Retina (tissue), 1 donor: ENCODE measurements around the gene RAB14.
A peak's percentile ranks its signal among the peaks of the same experiment; 100 is the strongest.

ENCODE experiments used
- DNase-seq: peaks from one replicate; pipeline ENCODE4 v3.0.0-alpha.2; 2016

RAB14 gene

DNA sequence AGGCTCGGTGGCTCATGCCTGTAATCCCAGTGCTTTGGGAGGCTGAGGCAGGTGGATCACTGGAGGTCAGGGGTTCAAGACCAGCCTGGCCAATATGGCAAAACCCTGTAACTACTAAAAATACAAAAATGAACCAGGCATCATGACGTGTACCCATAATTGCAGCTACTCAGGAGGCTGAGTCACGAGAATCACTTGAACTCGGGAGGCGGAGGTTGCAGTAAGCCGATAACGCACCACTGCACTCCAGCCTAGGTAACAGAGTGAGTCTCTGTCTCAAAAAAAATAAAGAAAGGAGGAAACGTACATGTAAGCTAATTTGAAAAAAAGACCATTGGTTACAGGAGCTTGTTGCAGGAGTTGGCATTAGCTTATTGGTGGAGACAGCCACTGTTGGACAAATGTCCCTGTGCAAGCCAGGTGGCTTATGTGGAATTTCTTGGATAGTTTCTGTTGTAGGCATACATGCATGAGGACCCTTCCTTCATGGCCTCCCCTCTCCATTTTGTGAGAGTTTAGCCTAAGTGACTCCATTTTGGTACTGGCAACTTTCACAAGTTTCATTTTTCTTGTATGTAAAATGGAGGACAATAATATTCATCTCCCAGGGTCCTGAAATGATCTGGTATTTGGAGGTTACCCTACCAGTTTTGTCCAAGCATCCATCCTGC lies 16.8 kb upstream of the RAB14 start:
- DNase-seq, result no peak

DNA sequence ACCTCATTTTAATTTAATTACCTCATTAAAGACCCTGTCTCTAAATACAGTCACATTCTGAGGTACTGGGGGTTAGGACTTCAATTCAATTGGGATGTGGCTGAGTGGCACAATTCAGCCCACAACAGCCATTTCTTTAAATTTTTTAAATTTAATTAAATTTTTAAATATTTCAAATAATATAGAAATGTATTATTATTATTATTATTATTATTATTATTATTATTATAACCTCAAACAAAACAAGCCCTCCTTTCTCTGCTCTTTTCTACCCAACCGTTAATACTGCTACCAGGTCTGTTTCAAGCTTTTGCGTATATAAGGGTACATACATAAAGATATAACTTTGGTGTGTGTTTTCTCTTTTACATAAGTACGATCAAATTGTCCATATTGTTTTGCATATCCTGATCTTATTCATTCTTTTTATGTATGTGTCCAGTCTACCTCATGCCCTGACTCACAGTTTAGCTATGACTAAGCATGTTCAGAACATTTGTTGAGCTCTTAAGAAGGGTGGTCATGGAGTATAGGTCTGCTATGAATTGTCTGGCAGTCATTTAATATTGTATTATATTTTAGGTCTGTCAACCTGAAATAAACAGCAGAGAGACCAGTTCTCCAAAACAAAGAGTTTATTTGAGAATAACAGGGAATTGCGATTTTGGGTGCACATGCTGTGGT lies 16.1 kb upstream of the RAB14 start:
- no peak for DNase-seq

DNA sequence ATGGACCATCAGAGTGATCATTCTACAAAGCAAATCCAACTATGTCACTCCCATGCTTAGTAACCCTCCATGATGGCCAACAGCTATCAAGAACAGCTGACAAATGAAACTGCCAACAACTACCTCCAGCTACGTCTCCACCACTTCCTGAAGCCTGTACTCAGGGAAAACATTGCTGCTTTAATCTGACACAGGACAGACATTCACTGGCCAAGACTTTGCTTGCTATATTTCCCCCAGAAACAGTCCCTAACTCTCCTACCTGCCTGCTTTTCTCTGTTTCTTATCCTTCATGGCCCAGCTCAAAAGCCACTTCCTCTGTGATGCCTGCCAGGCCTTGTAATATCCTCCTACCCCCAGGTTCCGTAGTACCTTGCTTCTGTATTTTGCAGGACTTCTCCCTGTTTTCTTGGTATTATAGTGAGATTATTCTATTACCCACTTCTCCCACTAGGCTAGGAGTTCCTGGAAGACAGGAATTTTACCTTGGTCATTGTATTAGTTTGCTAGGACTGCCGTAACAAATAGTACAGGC lies 14.7 kb upstream of the RAB14 start:
- DNase-seq, result no peak

DNA sequence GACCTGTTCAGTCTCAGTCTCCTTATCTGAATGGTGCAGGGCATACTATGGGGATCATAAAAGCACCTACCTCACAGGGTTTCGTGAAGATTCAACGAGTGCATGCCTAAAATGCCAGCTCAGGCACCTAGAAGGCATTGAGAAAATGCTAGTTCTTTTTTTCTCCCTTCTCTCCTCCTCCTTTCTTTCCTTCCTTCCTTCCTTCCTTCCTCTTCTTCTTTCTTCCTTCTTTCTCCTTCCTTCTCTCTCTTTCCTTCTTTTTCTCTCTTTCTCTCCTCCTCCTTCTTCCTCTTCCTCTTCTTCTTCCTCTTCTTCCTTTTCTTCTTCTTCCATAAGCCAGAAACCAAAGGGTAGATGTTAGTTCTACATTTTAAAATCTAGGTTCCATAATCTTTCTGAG lies 12.3 kb upstream of the RAB14 start:
- no peak for DNase-seq

DNA sequence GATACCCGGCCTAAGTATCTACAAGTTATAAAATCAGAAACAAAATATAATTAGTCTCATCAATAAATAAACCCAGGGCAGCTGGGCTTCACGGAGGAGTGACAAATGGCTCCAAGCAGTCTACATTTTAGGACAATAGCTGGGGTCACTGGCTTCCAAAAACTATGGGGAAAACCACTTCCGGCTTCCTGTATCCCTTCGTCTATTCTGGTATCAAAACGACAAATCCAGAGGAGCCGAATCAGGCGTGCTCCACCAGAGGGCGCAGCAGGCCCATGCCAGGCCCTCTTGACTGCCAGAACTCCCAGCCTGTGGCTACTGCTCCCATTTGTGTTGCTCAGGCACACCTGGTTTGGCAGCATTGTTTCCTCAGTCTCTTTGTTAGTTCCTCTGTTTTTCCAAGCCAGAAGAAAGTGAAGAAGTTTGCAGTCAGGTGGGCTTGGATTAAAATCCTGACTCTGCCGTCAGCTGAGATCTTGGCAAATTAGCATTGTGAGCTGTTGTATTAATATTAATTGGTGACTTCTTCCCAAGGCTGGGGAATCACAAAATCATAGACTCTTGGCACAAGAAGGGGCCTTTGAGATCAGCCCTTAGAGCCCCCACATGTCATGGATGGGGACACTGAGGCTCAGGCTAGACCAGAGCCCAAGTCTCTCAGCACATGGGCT lies 11.6 kb upstream of the RAB14 start:
- peak; percentile 90 for DNase-seq

DNA sequence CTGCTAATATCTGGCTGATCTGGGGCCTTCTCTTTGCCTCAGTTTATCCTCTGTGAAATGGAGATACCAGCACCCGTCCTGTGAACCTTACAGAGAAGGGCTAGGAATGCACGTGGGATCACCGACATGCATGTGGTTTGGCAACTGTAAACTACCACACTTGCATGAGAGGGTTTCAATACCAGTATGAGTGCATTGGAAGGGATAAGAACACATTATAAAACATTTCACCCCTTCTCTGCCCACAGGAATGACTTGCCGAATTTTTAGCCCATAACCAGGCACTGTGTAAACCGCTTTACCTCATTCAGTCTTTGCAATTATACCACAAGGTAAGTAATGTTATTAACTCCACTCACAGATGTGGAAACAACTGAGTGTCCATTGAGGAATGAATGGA lies 8.9 kb upstream of the RAB14 start:
- DNase-seq, result no peak

DNA sequence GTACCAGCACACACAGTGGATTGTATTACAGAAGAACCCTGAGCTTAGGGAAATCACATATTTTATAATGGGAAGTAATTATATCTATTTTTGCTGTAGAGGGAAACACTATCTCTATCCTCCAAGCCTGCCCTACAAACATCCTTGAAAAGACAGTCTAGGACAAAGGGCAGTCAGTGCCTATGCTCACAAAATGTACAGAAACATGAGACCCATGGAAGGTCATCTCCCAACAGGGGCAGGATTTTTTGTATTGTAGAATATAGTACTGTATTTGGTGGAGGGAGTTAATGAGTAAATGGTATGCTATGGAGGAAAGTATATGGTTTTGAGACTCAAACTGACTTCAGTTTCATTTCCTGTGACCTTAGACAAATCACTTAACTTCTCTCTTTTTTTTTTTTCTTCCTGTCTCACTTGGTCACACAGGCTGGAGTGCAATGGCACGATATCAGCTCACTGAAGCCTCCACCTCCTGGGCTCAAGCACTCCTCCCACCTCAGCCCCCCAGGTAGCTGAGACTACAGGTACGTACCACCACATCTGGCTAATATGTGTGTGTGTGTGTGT lies 5.8 kb upstream of the RAB14 start:
- no peak for DNase-seq

DNA sequence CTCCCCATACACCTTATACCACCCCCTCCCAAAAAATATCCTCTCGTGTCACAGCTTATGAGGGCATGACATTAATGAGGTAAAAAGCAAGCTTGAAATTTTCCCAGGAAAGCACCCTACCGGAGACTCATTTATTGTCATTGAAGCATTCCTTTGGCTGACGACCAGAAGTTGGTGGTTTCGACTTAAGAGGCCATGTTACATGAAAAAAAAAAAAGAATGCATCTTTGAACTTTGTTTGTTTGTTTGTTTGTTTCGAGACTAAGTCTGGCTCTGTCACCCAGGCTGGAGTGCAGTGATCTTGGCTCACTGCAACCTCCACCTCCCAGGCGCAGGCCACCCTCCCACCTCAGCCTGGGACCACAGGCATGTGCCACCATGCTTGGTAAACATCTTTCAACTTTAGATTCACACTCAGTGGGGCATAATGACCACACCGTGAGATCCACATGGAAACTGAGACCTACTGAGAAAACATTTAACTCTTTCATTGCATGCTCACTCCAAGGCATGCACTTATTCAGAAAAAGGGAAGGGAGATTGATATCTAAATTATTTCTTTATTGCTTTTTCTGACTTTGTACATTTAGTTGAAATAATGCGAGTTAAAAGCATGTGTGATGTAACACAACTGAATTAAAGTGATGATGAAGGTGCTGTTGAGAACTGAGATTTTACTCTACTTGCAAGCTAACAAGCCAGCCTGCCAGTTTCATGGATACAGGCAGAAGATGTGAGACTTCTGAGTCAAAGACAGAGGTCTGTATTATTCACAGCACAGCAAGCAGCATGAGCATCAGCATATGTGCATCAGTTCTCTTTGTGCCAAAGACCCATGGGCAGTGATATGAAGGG lies 5.1 kb upstream of the RAB14 start:
- no peak for DNase-seq

DNA sequence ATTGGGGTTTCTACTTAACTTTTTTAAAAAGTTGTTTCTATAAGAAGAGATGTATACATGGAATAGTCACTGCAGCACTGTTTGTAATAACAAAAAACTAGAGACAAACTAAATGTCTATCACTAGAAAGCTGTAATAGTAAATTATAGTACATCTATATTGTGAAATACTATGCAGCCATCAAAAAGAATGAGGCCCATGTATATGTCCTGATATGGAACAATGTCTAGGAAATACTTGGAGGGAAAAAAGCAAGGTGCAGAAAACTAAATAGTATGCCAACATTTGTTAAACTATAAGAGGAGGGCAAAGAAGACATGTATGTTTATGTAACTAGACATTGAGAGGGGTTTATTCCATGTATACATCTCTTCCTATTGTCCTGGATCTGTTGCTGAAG lies 2.9 kb upstream of the RAB14 start:
- DNase-seq, result no peak

DNA sequence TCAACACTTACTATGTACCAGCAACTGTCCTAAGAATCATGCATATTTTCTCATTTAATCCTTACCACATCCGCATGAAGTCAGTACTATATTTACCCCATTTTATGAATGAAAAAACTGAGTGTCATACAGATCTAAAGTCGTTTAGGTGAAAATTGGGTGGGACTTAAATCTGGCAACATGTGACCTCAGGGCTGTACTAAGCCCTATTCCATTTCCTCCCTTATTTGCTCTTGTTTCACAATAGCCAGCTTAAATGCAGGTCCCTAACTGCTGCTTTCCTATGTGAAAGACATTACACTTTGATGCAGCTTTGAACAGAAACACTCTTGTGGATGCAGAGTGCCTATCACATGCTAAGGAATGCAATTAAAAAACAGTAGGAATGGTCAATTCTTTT lies 2.5 kb upstream of the RAB14 start:
- DNase-seq, result no peak

DNA sequence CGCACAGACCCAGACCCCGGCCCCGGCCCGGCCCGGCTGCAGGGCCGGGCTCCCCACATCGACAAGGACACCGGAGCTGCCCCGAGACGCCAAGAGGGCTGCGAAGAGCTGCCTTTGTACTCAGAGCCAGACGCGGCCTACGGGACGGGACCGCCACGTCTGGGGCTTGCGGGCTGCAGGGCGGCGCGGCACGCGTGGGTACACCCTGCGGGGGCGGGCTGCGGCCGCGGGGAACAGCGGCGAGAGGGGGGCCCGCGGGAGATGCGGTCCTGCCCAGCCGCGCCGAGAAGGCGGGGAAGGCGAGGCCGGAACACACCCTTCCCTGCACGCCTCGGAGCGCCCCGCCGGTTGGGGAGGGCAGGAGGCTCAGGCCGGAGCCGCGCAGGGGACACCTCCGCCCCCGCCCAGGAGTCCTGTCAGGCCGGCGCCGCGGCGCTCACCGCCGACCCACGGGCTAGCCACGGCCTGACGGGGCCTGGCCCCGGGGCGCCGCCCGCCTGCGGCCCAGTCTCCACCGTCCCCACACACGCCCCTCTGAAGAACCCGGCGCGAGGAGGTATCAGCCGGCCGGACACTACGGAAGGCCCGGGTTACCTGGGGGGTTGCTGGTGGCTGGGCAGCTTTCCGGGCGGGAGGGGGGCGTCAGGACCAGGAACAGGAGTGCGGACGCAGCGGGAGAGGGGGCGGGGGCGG lies 478 bp downstream of the RAB14 start:
- peak; percentile 63 for DNase-seq

DNA sequence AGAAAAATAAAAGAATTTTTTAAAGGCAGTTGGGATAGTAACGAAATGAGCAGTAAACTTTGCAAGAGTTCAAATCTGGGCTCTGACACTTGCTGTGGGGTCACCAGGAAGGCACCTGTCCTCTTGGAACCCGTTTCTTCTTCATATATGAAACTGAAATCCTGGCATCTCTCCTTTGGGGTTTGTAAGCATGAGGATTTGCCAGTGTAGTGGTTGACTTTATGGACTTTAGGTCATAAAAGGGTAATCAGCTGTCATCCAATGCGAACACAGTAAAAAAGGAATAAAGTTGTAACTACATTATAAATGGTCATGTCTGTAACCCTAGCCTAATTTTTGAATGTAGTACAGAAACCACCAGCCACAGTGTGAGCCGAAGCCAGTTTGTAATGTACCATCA lies 1.3 kb downstream of the RAB14 start:
- DNase-seq, result no peak

DNA sequence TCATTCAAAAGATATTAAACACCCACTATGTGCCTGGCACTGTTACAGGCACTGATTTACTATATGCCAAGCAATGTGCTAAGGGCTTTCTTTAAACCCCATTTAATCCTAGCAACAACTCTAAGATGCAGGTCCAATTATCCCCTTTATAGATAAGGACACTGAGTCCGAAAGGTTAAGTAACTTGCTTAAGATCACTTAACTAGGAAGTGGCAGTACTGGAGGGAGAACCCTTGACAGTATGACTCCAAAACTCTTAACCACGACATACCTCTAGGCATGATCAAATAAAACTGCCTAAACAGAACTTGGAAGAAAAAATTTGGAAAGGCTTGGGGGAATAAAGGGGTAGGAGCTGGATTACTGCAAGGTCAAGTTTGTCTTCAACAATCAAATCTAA lies 1.7 kb downstream of the RAB14 start:
- no peak for DNase-seq

DNA sequence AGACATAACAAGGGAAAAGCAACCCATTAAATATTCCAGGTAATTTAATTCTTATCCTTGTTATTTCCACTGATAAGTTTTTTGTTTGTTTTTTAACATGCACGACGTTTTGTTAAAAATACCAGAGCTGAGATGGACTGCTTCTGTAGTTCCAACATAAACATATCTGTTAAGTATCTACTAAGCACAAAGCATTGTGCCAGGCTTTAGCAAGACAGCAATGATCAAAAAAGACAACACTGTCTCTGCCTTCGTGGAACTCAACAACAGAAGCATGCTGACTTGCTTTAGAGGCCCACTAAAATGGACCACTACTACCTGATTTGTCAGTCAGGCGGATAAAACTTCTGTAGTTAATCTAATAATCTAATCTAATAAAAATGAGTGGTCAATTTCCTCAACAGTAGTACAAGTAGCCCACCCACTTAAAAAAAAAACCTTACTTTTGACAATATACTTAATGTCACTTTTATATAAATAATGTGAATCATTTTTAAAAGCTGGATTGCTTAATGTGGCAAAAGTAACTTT lies 3.1 kb downstream of the RAB14 start:
- no peak for DNase-seq

DNA sequence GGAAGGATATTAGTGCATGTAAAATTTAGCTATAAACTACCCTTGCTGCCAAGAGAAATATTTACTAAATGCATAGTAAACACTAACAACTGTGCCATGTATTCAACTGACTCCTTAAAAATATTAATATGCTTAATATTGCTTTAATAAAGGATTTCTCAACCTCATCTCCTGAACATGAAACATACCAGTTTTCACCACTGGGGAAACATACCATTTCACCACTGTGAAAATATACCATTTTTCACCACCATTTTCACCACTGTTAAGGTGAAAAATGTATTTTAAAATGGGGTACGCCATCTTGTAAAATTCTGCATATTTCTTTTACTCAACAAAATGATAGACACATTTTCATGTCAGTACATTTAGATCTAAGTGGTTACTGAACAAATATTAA lies 4.5 kb downstream of the RAB14 start:
- DNase-seq, result no peak

DNA sequence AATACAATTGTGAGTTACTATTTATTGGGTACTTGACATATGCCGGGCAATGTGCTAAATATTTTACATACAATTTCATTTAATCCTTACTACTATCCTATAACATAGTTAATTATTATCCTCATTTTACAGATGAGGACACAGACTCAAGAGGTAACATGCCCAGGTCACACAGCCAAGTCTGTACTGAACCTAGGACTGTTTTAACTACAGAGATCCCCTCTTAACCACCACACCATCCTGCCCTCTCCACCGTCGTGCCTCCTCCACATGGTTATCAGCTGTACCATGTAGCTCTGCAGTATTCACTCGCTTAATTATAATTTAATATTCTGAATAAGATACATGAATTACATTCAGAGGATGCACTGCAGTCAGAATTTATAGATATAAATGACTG lies 5.3 kb downstream of the RAB14 start:
- DNase-seq, result no peak

DNA sequence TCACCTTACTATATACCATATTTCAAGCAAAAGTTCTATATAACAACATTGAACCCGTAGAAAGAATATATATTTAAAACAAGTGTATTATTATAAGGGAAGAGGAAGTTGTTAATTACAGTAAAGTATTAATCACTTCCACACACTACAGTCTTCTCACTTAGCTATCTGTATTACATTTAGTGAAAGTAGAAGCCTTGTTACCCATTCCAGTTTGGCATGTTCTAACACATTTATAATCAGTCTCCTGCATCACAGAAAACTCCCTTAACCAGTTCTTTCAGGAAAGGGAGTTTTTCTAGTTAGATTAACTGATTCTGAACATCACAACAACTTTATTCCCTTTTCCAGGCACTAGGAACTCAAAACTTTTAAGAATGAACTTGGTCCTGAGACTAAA lies 6.9 kb downstream of the RAB14 start:
- DNase-seq, result no peak

DNA sequence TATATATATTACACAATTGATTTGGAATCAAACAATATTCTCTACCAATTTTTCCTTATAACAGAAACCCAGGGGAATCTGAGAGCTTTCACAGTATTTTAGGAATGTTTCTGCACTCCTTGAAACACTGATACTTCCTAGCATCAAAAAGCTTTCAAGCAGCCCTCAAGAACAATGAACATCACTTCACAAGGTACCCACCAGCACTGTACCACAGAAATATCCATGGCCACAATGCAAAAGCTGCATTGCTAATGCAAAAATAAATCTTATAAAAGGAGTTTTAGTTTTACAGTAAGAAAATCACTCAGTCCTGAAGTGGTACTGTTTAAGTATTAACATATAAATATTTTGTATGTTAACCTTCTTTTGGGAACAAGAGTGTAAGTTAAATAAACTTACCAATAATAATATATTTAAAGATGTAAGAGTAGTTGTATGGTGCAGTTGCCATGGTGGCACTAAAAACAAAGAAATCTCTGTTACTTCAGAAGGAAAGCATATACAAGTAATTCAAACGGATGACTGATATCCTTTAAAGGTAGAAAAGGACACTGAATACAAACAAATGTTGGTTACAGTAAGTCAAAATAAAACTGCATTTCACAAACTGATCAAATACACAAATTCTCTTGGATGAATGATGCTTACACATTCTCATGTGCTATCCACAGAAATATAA lies 8.6 kb downstream of the RAB14 start:
- no peak for DNase-seq

DNA sequence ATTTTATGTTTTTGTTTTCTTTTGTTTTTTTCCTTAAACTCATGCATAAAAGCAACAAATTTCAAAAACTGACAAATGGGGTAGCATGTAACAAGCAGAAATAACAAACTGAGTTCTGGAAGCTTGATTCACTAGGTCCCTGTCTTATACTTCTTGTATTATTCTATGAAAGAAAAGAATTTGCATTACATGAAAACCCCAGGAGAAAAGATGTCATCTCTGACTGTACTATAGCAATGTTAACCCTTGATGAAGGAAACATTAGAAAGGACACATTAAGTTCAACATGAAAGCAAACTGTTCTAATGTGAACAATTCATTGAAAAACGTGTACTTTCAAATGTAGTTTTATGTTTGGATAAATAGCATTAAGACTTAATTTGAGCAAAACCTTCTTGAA lies 9.2 kb downstream of the RAB14 start:
- DNase-seq, result no peak

DNA sequence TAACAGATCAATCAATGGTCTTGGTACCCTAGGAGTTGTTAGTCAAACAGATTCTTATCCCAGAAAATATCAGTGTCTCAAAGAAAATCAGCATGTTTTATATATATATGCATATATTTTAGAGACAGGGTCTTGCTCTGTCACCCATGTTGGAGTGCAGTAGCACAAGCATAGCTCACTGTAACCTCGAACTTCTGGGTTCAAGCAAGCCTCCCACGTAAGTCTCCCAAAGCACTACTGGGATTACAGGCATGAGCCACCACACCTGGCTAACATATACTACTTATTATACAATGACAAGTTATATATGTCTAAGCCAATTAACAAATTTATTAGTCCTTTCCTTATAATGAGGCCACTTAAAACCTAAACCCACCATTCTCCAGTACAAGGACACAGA lies 10.4 kb downstream of the RAB14 start:
- no peak for DNase-seq

DNA sequence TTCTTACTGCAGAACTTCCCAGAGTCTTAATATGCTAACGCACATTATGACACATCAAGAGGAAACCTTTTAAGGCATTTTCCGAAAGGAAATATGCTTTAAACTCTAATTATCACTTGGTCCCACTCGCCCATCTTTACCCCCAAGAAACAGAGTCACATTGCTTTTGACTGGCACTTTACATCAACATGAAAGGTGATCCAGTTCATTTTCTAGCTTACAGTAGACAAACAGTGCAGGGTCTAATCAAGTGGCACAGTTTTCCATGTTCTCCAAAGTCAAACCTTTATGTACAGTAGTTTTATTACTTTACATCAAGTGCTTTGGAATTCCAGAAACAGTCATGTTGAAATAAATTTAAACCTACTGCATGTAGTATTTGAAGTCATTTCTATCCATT lies 12.0 kb downstream of the RAB14 start:
- no peak for DNase-seq
